ENCODE measurements around the gene CFL1.

CFL1 gene

GRCh38 chr11:65859095-65859811 lies 1.3 kb upstream of the CFL1 start:
- peak overlapping the region; percentile 93 for H3K4me3 ChIP-seq (ENCODE audit: low read depth, low read length)
- DNase-seq (ENCODE audit: low read depth): peak; percentile 93
- no peak for TF ChIP-seq CTCF (IDR thresholded peaks at IDR 0.05; ENCODE audit: control insufficient read depth, extremely low read depth, insufficient read depth)

GRCh38 chr11:65858681-65859087 lies 704 bp upstream of the CFL1 start:
- no peak for TF ChIP-seq CTCF (IDR thresholded peaks at IDR 0.05; ENCODE audit: control insufficient read depth, extremely low read depth, insufficient read depth)
- DNase-seq (ENCODE audit: low read depth): no peak
- peak overlapping the region; percentile 93 for H3K4me3 ChIP-seq (ENCODE audit: low read depth, low read length)

GRCh38 chr11:65857500-65857852 lies 504 bp downstream of the CFL1 start:
- DNase-seq (ENCODE audit: low read depth): no peak
- TF ChIP-seq CTCF (IDR thresholded peaks at IDR 0.05; ENCODE audit: control insufficient read depth, extremely low read depth, insufficient read depth): no peak

GRCh38 chr11:65856689-65857499 lies 1.1 kb downstream of the CFL1 start:
- no peak for TF ChIP-seq CTCF (IDR thresholded peaks at IDR 0.05; ENCODE audit: control insufficient read depth, extremely low read depth, insufficient read depth)
- peak overlapping the region; percentile 93 for H3K4me3 ChIP-seq (ENCODE audit: low read depth, low read length)
- DNase-seq (ENCODE audit: low read depth): no peak

More at GRCh38 chr11:65857500-65857852, 504 bp downstream of the CFL1 start:
- H3K4me3 ChIP-seq (ENCODE audit: low read depth, low read length): peak overlapping the region; percentile 93

- peak overlapping the region; percentile 93 for H3K4me3 ChIP-seq (ENCODE audit: low read depth, low read length)
- no peak for DNase-seq (ENCODE audit: low read depth)
- TF ChIP-seq CTCF (IDR thresholded peaks at IDR 0.05; ENCODE audit: control insufficient read depth, extremely low read depth, insufficient read depth): no peak
These were observed 2.0 kb downstream of the CFL1 start for GRCh38 chr11:65855927-65856363.

- no peak for TF ChIP-seq CTCF (IDR thresholded peaks at IDR 0.05; ENCODE audit: control insufficient read depth, extremely low read depth, insufficient read depth)
- DNase-seq (ENCODE audit: low read depth): no peak
- no peak overlapping the region for H3K4me3 ChIP-seq (ENCODE audit: low read depth, low read length)
These were observed 2.8 kb downstream of the CFL1 start for GRCh38 chr11:65854852-65855837.

All from LNCaP clone FGC (cell line).